Stimulated activated naive B cell treated with anti-CD40 and anti-IgM and Interleukin-4, amounts not matched to agents 10 μg/mL and 1 μg/mL and 100 μg/mL, for 72 hours (primary cell): ENCODE results near the gene OR10Z1.

ENCODE experiments used
- ATAC-seq, 2 donors: fragments of 150-1000 bp; cut with Tn5 transposase; replicated peaks; 2 replicates each; pipeline ENCODE4 v1.10.0; 2021; ENCODE audit warnings: moderate library complexity in 1 of 2
- DNase-seq: peaks from one replicate; pipeline ENCODE4 v3.0.0; 2021
- H3K27ac Mint-ChIP-seq: one replicate; pipeline ENCODE4 v1.8.0; 2022; ENCODE audit warnings: mild to moderate bottlenecking, mixed read lengths
- H3K27me3 Mint-ChIP-seq, 2 donors: one replicate each; pipeline ENCODE4 v1.8.0; 2022; ENCODE audit warnings: mixed read lengths in 2 of 2
- H3K36me3 Mint-ChIP-seq, 2 donors: one replicate each; pipeline ENCODE4 v1.8.0; 2022; ENCODE audit warnings: mixed read lengths in 2 of 2, mild to moderate bottlenecking in 1 of 2
- H3K4me1 Mint-ChIP-seq, 2 donors: one replicate each; pipeline ENCODE4 v1.8.0; 2022; ENCODE audit warnings: mixed read lengths in 2 of 2, mild to moderate bottlenecking in 1 of 2
- H3K4me3 Mint-ChIP-seq, 2 donors: one replicate each; pipeline ENCODE4 v1.8.0; 2022; ENCODE audit warnings: mild to moderate bottlenecking in 2 of 2, mixed read lengths in 2 of 2, moderate library complexity in 1 of 2
- H3K9me3 Mint-ChIP-seq, 2 donors: one replicate each; pipeline ENCODE4 v1.8.0; 2022; ENCODE audit warnings: mixed read lengths in 2 of 2, mild to moderate bottlenecking in 1 of 2

Gene OR10Z1

GRCh38 chr1:158638904-158639303, 33.8 kb downstream of the OR10Z1 start:
- Mint-ChIP-seq H3K36me3 (no peaks in the 10 kb centered on the region), H3K27ac (no peak overlapping the region), H3K9me3 (no peaks in the 10 kb centered on the region), H3K4me1 (no peaks in the 10 kb centered on the region), H3K27me3 (no peaks in the 10 kb centered on the region), H3K4me3 (no peak overlapping the region)
- ATAC-seq = no peak
- no peak for DNase-seq

GRCh38 chr1:158644449-158644848, 39.4 kb downstream of the OR10Z1 start:
- no peaks in the 10 kb centered on the region for H3K36me3 Mint-ChIP-seq
- H3K4me3 Mint-ChIP-seq = no peak overlapping the region
- DNase-seq = no peak
- ATAC-seq = no peak
- H3K27ac Mint-ChIP-seq = no peak overlapping the region
- H3K27me3 Mint-ChIP-seq = no peaks in the 10 kb centered on the region
- H3K9me3 Mint-ChIP-seq = no peaks in the 10 kb centered on the region
- H3K4me1 Mint-ChIP-seq = peaks cover 18 to 30% of the 10 kb centered on the region in 2 donors

GRCh38 chr1:158646465-158646864, 41.4 kb downstream of the OR10Z1 start:
- Mint-ChIP-seq H3K27ac (no peak overlapping the region), H3K4me3 (peak overlapping the region in 1 of 2 donors; percentile 7), H3K4me1 (peaks cover 18 to 30% of the 10 kb centered on the region in 2 donors), H3K36me3 (no peaks in the 10 kb centered on the region), H3K27me3 (no peaks in the 10 kb centered on the region), H3K9me3 (no peaks in the 10 kb centered on the region)
- ATAC-seq (no peak), DNase-seq (no peak)

GRCh38 chr1:158649052-158649451, 44.0 kb downstream of the OR10Z1 start:
- ATAC-seq = no peak
- H3K27ac Mint-ChIP-seq = no peak overlapping the region
- H3K4me3 Mint-ChIP-seq = no peak overlapping the region
- no peaks in the 10 kb centered on the region for H3K27me3 Mint-ChIP-seq
- no peak for DNase-seq
- no peaks in the 10 kb centered on the region for H3K36me3 Mint-ChIP-seq
- H3K4me1 Mint-ChIP-seq = peaks cover 22 to 46% of the 10 kb centered on the region in 2 donors
- H3K9me3 Mint-ChIP-seq = no peaks in the 10 kb centered on the region

GRCh38 chr1:158652721-158653334, 47.8 kb downstream of the OR10Z1 start:
- Mint-ChIP-seq H3K4me3 (no peak overlapping the region), H3K36me3 (no peaks in the 10 kb centered on the region), H3K27ac (no peak overlapping the region), H3K4me1 (peaks cover 20 to 40% of the 10 kb centered on the region in 2 donors), H3K27me3 (no peaks in the 10 kb centered on the region), H3K9me3 (no peaks in the 10 kb centered on the region)
- ATAC-seq (no peak), DNase-seq (no peak)

- ATAC-seq (no peak), DNase-seq (no peak)
- Mint-ChIP-seq H3K36me3 (no peaks in the 10 kb centered on the region), H3K9me3 (peaks cover 3 to 8% of the 10 kb centered on the region in 2 donors), H3K27me3 (no peaks in the 10 kb centered on the region), H3K4me1 (peaks cover 14 to 36% of the 10 kb centered on the region in 2 donors), H3K27ac (no peak overlapping the region), H3K4me3 (no peak overlapping the region)
Observed at GRCh38 chr1:158654086-158654485, 49.0 kb downstream of the OR10Z1 start.

- ATAC-seq = peak; percentile 23 to 45
- H3K9me3 Mint-ChIP-seq = peaks cover 3 to 8% of the 10 kb centered on the region in 2 donors
- no peaks in the 10 kb centered on the region for H3K27me3 Mint-ChIP-seq
- H3K27ac Mint-ChIP-seq = no peak overlapping the region
- no peak for DNase-seq
- peak overlapping the region in 1 of 2 donors; percentile 41 for H3K4me3 Mint-ChIP-seq
- no peaks in the 10 kb centered on the region for H3K36me3 Mint-ChIP-seq
- peaks cover 14 to 34% of the 10 kb centered on the region in 2 donors for H3K4me1 Mint-ChIP-seq
Observed at GRCh38 chr1:158654571-158654970, 49.5 kb downstream of the OR10Z1 start.
